Measurements from ENCODE around the gene PLXNB1. TPM values are rescaled to one million over a fixed set of nuclear protein-coding genes. Genes with fewer than 3 reads are reported as not detected.

PLXNB1 gene
- total and polyA plus RNA-seq, 2 of the 13 experiments (the other 11 are each of a cell fraction or from before 2014, with no cell fraction given), result 86.0 to 143 TPM

DNA sequence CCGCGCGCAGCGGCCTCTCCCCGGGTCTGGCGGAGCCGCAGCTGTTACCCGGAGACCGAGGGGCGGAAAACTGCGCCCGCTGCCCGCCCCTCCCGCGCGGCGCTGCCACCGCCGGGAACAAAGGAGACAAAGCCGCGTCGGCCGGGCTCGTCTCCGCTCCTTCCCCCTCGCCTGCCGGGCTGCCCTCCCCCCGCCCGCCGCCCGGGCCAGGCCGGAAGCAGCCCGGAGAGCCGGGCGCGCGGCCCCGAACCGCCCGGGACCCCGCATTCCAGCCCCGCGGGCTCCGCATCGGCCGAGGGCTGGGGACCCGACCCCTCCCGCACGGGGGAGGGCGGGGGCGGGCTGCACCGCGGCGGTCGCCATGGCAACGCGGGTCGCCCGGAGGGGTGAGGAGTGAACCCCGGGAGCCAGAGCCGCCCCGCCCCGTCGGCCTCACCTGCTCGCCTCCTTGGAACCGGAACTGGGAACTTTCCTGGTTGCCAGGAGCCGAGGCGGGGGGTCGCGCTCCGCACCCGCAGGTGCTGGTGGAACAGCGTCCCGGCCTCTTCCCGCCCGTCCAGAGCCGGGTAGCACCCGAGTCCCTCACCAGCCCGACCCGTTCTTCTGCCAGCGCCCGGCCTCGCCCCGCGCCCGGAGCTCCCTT is 448 bp downstream of the PLXNB1 start:
- FAIRE-seq (no peak), ATAC-seq (peak; percentile 4), DNase-seq (ENCODE audit: low spot score) (peak; percentile 50)
- peak overlapping the region; percentile 96 for H3K9ac ChIP-seq (ENCODE audit: insufficient read depth, low read depth, low read length)
- H3K36me3 ChIP-seq (replicated peaks in 1 of 2; ENCODE audit: control insufficient read depth in 1 of 2, insufficient read depth in 2 of 2, low read length in 2 of 2), result peaks cover 7 to 16% of the 10 kb centered on the region in 2 experiments
- no TSS peak for BruUV-seq (replicated peaks)
- WGBS (ENCODE audit: low lambda C conversion rate), result 0% methylated on average over 3 of the region's 86 CpGs
- H3K27ac ChIP-seq (ENCODE audit: extremely low read length, insufficient read depth, low read length), result peak overlapping the region; percentile 99
- H2AFZ ChIP-seq (ENCODE audit: low read length), result no peak overlapping the region
- peak overlapping the region; percentile 100 for H3K4me2 ChIP-seq (ENCODE audit: low read depth, low read length)
- H3K4me3 ChIP-seq (replicated peaks in 1 of 3; ENCODE audit: insufficient read depth in 1 of 3, low read depth in 2 of 3, low read length in 3 of 3), result peak overlapping the region; percentile 79 to 93 (median 86)
- H3K79me2 ChIP-seq (ENCODE audit: insufficient read depth, low read length), result peaks cover 48% of the 10 kb centered on the region
- intact Hi-C loops (cut with micrococcal nuclease; ENCODE audit: unreplicated experiment), result loop anchor here (1.0 kb wide), 1 partner anchor 11 kb away; the partner anchor contains the start of genes CCDC51 and TMA7
- H4K20me1 ChIP-seq (ENCODE audit: insufficient read depth, low read length), result peaks cover 39% of the 10 kb centered on the region
- no peaks in the 10 kb centered on the region for H3K27me3 ChIP-seq (ENCODE audit: control insufficient read depth in 1 of 2, insufficient read depth in 2 of 2, low read length in 2 of 2)
- CTCF ChIA-PET (ENCODE audit: low intra/inter-chr PET ratio, low total read pairs), result no interaction called here
- POLR2A ChIA-PET, result interaction anchor here (1.0 to 9.0 kb wide), 11 partner anchors 8 to 127 kb away, joined by 4 to 130 read pairs (median 19); partner anchors contain the start of genes ATRIP, CCDC51, PFKFB4 and TMA7
- no peaks in the 10 kb centered on the region for H3K9me3 ChIP-seq (ENCODE audit: low read length)
- peaks cover 84% of the 10 kb centered on the region for H3K4me1 ChIP-seq (ENCODE audit: insufficient read depth, low read length)
- in situ Hi-C loops (cut with HindIII; ENCODE audit: extremely low pct_ligation_motif_present, low pct_unique_long_range_greater_than_20kb), result no loop called here
- TF ChIP-seq SRSF4 (IDR thresholded peaks at IDR 0.05; ENCODE audit: low read depth, low read length, poor library complexity, severe bottlenecking) (peak; percentile 77), ZBTB8A (CRISPR knock-in tag; IDR thresholded peaks at IDR 0.05; ENCODE audit: borderline replicate concordance, low read depth) (no peak), MXD4 (CRISPR knock-in tag; IDR thresholded peaks at IDR 0.05) (peak; percentile 31; the same call in 1 of the 2 replicates), ZNF441 (CRISPR knock-in tag; IDR thresholded peaks at IDR 0.05; ENCODE audit: borderline replicate concordance) (no peak), ARID2 (CRISPR knock-in tag; IDR thresholded peaks at IDR 0.05; ENCODE audit: borderline replicate concordance) (no peak), ZSCAN21 (CRISPR knock-in tag; IDR thresholded peaks at IDR 0.05; ENCODE audit: borderline replicate concordance) (0 out of 2 replicates have a peak, but pooled peaks have one; percentile 8), SP2 (CRISPR knock-in tag; IDR thresholded peaks at IDR 0.05) (peak; percentile 60; the same call in 1 of the 2 replicates), MXI1 (IDR thresholded peaks at IDR 0.05; ENCODE audit: borderline replicate concordance, low read depth, low read length) (0 out of 3 replicates have a peak, but pooled peaks have one; percentile 34), ZNF335 (CRISPR knock-in tag; IDR thresholded peaks at IDR 0.05) (no peak), HNRNPLL (IDR thresholded peaks at IDR 0.05; ENCODE audit: low read depth, low read length, poor library complexity, severe bottlenecking) (peak; percentile 80), HNF4G (IDR thresholded peaks at IDR 0.05; ENCODE audit: borderline replicate concordance, low read depth, low read length) (peak; percentile 23; the same call in 1 of the 2 replicates), HNF4G (CRISPR knock-in tag; IDR thresholded peaks at IDR 0.05; ENCODE audit: borderline replicate concordance, low read depth) (no peak), ZNF260 (CRISPR knock-in tag; IDR thresholded peaks at IDR 0.05; ENCODE audit: borderline replicate concordance, low read depth) (no peak)
- TF ChIP-seq, protein P1, sequence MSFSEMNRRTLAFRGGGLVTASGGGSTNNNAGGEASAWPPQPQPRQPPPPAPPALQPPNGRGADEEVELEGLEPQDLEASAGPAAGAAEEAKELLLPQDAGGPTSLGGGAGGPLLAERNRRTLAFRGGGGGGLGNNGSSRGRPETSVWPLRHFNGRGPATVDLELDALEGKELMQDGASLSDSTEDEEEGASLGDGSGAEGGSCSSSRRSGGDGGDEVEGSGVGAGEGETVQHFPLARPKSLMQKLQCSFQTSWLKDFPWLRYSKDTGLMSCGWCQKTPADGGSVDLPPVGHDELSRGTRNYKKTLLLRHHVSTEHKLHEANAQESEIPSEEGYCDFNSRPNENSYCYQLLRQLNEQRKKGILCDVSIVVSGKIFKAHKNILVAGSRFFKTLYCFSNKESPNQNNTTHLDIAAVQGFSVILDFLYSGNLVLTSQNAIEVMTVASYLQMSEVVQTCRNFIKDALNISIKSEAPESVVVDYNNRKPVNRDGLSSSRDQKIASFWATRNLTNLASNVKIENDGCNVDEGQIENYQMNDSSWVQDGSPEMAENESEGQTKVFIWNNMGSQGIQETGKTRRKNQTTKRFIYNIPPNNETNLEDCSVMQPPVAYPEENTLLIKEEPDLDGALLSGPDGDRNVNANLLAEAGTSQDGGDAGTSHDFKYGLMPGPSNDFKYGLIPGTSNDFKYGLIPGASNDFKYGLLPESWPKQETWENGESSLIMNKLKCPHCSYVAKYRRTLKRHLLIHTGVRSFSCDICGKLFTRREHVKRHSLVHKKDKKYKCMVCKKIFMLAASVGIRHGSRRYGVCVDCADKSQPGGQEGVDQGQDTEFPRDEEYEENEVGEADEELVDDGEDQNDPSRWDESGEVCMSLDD (CRISPR knock-in tag; IDR thresholded peaks at IDR 0.05; ENCODE audit: borderline replicate concordance), result peak; percentile 49; the same call in 1 of the 2 replicates
- TF ChIP-seq, protein P2, sequence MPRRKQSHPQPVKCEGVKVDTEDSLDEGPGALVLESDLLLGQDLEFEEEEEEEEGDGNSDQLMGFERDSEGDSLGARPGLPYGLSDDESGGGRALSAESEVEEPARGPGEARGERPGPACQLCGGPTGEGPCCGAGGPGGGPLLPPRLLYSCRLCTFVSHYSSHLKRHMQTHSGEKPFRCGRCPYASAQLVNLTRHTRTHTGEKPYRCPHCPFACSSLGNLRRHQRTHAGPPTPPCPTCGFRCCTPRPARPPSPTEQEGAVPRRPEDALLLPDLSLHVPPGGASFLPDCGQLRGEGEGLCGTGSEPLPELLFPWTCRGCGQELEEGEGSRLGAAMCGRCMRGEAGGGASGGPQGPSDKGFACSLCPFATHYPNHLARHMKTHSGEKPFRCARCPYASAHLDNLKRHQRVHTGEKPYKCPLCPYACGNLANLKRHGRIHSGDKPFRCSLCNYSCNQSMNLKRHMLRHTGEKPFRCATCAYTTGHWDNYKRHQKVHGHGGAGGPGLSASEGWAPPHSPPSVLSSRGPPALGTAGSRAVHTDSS (CRISPR knock-in tag; conservative IDR thresholded peaks at IDR 0.05), result no peak
- TF ChIP-seq, protein P3, sequence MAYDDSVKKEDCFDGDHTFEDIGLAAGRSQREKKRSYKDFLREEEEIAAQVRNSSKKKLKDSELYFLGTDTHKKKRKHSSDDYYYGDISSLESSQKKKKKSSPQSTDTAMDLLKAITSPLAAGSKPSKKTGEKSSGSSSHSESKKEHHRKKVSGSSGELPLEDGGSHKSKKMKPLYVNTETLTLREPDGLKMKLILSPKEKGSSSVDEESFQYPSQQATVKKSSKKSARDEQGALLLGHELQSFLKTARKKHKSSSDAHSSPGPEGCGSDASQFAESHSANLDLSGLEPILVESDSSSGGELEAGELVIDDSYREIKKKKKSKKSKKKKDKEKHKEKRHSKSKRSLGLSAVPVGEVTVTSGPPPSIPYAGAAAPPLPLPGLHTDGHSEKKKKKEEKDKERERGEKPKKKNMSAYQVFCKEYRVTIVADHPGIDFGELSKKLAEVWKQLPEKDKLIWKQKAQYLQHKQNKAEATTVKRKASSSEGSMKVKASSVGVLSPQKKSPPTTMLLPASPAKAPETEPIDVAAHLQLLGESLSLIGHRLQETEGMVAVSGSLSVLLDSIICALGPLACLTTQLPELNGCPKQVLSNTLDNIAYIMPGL (CRISPR knock-in tag; IDR thresholded peaks at IDR 0.05; ENCODE audit: borderline replicate concordance in 1 of 2, low read depth in 1 of 2), result peak in 1 of 2 experiments; percentile 15; a peak in 1 of 4 replicates

All from HepG2 (cell line).